Karpas-422 (cell line): Measurements from ENCODE around the gene SPEM2. TPM values are rescaled to one million over a fixed set of nuclear protein-coding genes. Genes with fewer than 3 reads are reported as not detected.

Experiments
- DNase-seq: peaks from one replicate; pipeline ENCODE4 v3.0.0-alpha.2; 2015
- H2AFZ ChIP-seq: fragments of 200-600 bp; sonication (generic); 2 replicates; pipeline ENCODE4 v1.6.1; 2014; ENCODE audit warnings: antibody characterized with exemption, low read length, mixed read lengths
- H3K27ac ChIP-seq: fragments of 200-600 bp; sonication (generic); 2 replicates; pipeline ENCODE4 v1.5.1; 2014; ENCODE audit warnings: mild to moderate bottlenecking, low read length, moderate library complexity
- H3K27me3 ChIP-seq: fragments of 200-600 bp; sonication (generic); 2 replicates; pipeline ENCODE4 v1.6.1; 2014; ENCODE audit warnings: low read length, mixed read lengths
- H3K36me3 ChIP-seq: fragments of 200-600 bp; sonication (generic); 2 replicates; pipeline ENCODE4 v1.6.1; 2014; ENCODE audit warnings: low read length, mixed read lengths; ENCODE audit not compliant: insufficient read depth
- H3K4me1 ChIP-seq: fragments of 200-600 bp; sonication (generic); 2 replicates; pipeline ENCODE4 v1.6.1; 2014; ENCODE audit warnings: mild to moderate bottlenecking, low read length, mixed read lengths
- H3K4me2 ChIP-seq: fragments of 200-600 bp; sonication (generic); 2 replicates; pipeline ENCODE4 v1.6.1; 2014; ENCODE audit warnings: low read length, low read depth, mild to moderate bottlenecking; ENCODE audit not compliant: poor library complexity, severe bottlenecking
- H3K4me3 ChIP-seq: fragments of 200-600 bp; sonication (generic); 2 replicates; pipeline ENCODE4 v1.5.1; 2014; ENCODE audit warnings: mild to moderate bottlenecking, antibody characterized with exemption, low read length, mixed read lengths
- H3K79me2 ChIP-seq: fragments of 200-600 bp; sonication (generic); 2 replicates; pipeline ENCODE4 v1.6.1; 2014; ENCODE audit warnings: mild to moderate bottlenecking, low read length, mixed read lengths
- H3K9ac ChIP-seq: fragments of 200-600 bp; sonication (generic); 2 replicates; pipeline ENCODE4 v1.6.0; 2014; ENCODE audit warnings: low read length
- H3K9me2 ChIP-seq: fragments of 200-600 bp; sonication (generic), shearing (Covaris generic); replicated peaks from 2 replicates; pipeline ENCODE4 v1.6.0; 2014; ENCODE audit warnings: mild to moderate bottlenecking, low read length, moderate library complexity; ENCODE audit not compliant: insufficient read depth
- H3K9me3 ChIP-seq: fragments of 300-700, 200-600 bp; sonication (generic); 2 replicates; pipeline ENCODE4 v1.6.1; 2014; ENCODE audit warnings: low read length, mixed read lengths
- H4K20me1 ChIP-seq: fragments of 200-600 bp; sonication (generic); 2 replicates; pipeline ENCODE4 v1.6.1; 2014; ENCODE audit warnings: mild to moderate bottlenecking, antibody characterized with exemption, low read length, low read depth; ENCODE audit not compliant: insufficient read depth
- total RNA-seq: library from RNA; depleted of rRNA; stranded (reverse); fragments of >200 nt; shearing (Covaris generic); gene quantifications from 2 replicates; pipeline ENCODE4 v1.2.3, GENCODE V29; 2014; ENCODE audit warnings: low replicate concordance

Gene SPEM2
- total RNA-seq, 1 experiment from 2014 or later = not detected

DNA sequence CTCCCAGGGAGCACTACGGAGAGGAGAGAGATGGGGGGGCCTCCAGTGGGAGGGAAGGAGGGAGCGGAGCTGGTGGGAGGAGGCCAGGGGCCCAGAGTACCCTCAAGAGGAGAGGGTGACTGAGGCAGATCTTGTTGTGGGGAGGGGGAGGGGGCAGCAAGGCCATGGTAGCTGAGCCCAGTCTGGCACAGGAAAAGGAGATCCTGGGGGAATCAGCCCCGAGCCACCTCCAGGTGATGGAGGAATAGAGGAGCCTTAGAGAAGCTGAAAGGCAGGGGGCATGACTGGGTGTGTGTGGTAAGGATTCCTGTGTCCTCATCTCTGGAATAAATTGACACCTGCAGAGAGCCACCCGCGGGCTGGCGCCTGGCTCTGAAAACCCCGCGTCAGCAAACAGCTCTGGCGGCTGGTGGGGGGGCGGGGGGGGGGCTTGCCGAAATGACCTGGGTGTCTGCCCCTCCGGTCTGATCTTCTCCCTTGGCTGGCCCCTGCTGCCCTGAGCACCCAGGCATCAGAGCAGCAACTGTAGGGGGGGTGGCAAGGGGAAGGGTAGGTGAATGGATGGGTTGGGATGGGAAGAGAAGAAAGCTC, 19.1 kb upstream of the SPEM2 start:
- no peaks in the 10 kb centered on the region for H3K79me2 ChIP-seq
- H3K4me3 ChIP-seq = no peak overlapping the region
- H4K20me1 ChIP-seq = no peaks in the 10 kb centered on the region; the same call in 1 of the 2 replicates
- no peak for DNase-seq
- no peak overlapping the region for H3K4me2 ChIP-seq
- peaks cover 17% of the 10 kb centered on the region for H3K4me1 ChIP-seq
- no peaks in the 10 kb centered on the region for H3K9me2 ChIP-seq
- no peak overlapping the region for H3K27ac ChIP-seq
- no peaks in the 10 kb centered on the region for H3K27me3 ChIP-seq
- H3K9ac ChIP-seq = no peak overlapping the region
- no peak overlapping the region for H2AFZ ChIP-seq
- no peaks in the 10 kb centered on the region for H3K9me3 ChIP-seq
- H3K36me3 ChIP-seq = no peaks in the 10 kb centered on the region

GRCh38 chr17:7407082-7407481, 18.3 kb upstream of the SPEM2 start:
- Histone ChIP-seq H3K36me3 (no peaks in the 10 kb centered on the region), H3K9ac (no peak overlapping the region), H3K9me3 (no peaks in the 10 kb centered on the region), H3K27me3 (no peaks in the 10 kb centered on the region), H4K20me1 (no peaks in the 10 kb centered on the region; the same call in 1 of the 2 replicates), H3K4me1 (peaks cover 17% of the 10 kb centered on the region), H3K4me3 (no peak overlapping the region), H3K27ac (no peak overlapping the region), H3K79me2 (no peaks in the 10 kb centered on the region), H3K4me2 (no peak overlapping the region), H2AFZ (no peak overlapping the region), H3K9me2 (no peaks in the 10 kb centered on the region)
- no peak for DNase-seq

DNA sequence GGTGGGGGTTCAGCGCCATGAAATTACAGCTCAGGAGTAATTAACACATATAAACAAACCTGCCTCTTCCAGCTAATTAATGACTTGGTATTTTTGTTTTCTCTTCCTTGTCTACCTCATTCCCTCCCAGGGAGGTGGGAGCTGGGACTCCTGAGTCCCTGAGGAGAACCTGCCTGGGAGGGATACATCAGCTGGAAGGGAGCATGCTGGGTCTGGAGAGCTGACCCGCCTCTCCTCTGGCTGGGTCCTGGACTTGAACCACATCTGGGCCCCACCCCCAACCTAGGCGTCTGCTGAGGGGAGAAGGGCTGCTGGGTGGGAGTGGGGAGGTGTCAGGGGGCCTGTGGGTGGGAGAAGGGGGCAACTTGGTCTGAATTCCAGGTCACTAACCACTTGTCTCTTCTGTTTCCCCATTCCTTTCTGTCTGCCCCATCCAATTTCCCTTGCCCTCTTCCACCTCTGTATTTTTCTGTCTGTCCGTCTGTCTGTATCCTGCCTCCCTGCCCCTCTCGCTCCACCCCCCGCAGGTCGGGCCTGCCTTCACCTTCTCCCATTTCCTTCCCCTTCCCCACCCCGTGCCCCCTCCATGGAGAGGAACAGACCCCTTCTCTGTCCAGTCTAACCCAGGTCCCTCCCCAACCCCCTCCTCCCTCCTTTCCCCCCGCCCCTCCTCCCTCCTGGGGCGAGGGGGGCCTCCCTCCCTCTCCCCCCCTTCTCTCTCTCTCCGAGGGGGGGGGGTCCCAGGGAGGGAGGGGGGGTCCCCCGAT, 17.7 kb upstream of the SPEM2 start, which contains the start of gene NLGN2:
Gene NLGN2, plus strand, starts transcription at position 361 of the 767 bp plus-strand sequence. CDS start 411 bp downstream, outside the sequence.
- Histone ChIP-seq H3K9me2 (no peaks in the 10 kb centered on the region), H3K27ac (no peak within 1 kb of the TSS), H2AFZ (no peak within 1 kb of the TSS), H3K79me2 (no peaks in the 10 kb centered on the region), H3K36me3 (no peaks in the 10 kb centered on the region), H3K9me3 (no peaks in the 10 kb centered on the region), H3K27me3 (no peaks in the 10 kb centered on the region), H3K4me3 (no peak within 1 kb of the TSS), H3K4me1 (peaks cover 17% of the 10 kb centered on the region), H3K9ac (no peak within 1 kb of the TSS), H3K4me2 (no peak within 1 kb of the TSS), H4K20me1 (no peaks in the 10 kb centered on the region; the same call in 1 of the 2 replicates)
- no peak for DNase-seq

GRCh38 chr17:7408252-7408727, 17.1 kb upstream of the SPEM2 start:
- H3K4me3 ChIP-seq = no peak overlapping the region
- no peak for DNase-seq
- H3K9me3 ChIP-seq = no peaks in the 10 kb centered on the region
- H3K4me1 ChIP-seq = peaks cover 12% of the 10 kb centered on the region
- no peak overlapping the region for H3K9ac ChIP-seq
- H3K79me2 ChIP-seq = no peaks in the 10 kb centered on the region
- no peaks in the 10 kb centered on the region for H4K20me1 ChIP-seq
- H3K9me2 ChIP-seq = no peaks in the 10 kb centered on the region
- no peaks in the 10 kb centered on the region for H3K27me3 ChIP-seq
- no peak overlapping the region for H3K27ac ChIP-seq
- no peak overlapping the region for H2AFZ ChIP-seq
- H3K4me2 ChIP-seq = no peak overlapping the region
- no peaks in the 10 kb centered on the region for H3K36me3 ChIP-seq

DNA sequence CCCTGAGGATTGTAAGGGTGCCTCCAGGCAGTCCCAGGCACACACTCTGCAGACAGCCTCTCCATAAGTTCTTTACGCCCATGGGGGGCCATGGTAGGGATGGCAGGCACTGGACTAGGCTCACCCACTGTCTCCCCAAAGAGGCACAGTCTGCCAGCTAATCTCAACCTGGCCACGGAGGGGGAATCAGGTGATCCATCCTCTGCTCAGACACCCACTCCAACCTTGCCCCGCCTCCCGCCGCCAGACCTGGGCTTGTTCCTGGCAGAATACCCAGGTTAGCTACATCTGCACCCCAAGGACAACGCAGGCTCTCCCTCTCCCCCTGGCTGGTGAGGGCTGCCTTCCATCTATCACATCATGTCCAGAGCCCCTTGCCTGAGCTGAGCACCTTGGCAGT, 16.6 kb upstream of the SPEM2 start:
- DNase-seq = no peak
- Histone ChIP-seq H3K9ac (no peak overlapping the region), H2AFZ (no peak overlapping the region), H3K27ac (no peak overlapping the region), H3K27me3 (no peaks in the 10 kb centered on the region), H3K79me2 (no peaks in the 10 kb centered on the region), H3K4me1 (peaks cover 8% of the 10 kb centered on the region), H3K9me2 (no peaks in the 10 kb centered on the region), H4K20me1 (no peaks in the 10 kb centered on the region), H3K4me3 (no peak overlapping the region), H3K9me3 (no peaks in the 10 kb centered on the region), H3K4me2 (no peak overlapping the region), H3K36me3 (no peaks in the 10 kb centered on the region)

DNA sequence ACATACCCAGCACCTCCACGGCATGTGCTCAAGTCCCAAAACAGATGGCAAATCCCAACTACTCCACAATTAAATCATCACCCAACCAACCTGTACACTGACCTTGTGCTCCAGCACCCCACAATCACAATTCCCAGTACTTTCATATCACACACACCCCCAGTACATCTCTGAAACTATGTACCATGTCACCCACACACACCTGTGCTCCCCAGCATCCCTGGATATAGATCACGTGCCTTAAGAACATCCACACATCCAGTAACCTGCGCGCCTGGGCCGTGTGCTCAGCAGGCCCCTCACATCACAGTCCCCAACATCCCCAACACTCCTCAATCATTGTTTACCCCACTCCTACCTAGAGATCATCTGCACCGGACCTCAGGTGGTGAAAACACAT, 15.7 kb upstream of the SPEM2 start:
- Histone ChIP-seq H2AFZ (no peak overlapping the region), H3K9me3 (no peaks in the 10 kb centered on the region), H3K4me3 (no peak overlapping the region), H3K9ac (no peak overlapping the region), H4K20me1 (no peaks in the 10 kb centered on the region), H3K79me2 (no peaks in the 10 kb centered on the region), H3K9me2 (no peaks in the 10 kb centered on the region), H3K27me3 (no peaks in the 10 kb centered on the region), H3K27ac (no peak overlapping the region), H3K4me2 (no peak overlapping the region), H3K4me1 (peaks cover 8% of the 10 kb centered on the region), H3K36me3 (no peaks in the 10 kb centered on the region)
- no peak for DNase-seq

- Histone ChIP-seq H3K36me3 (no peaks in the 10 kb centered on the region), H3K4me3 (no peak overlapping the region), H3K4me1 (peaks cover 8% of the 10 kb centered on the region), H3K27ac (no peak overlapping the region), H3K9me3 (no peaks in the 10 kb centered on the region), H3K4me2 (no peak overlapping the region), H4K20me1 (no peaks in the 10 kb centered on the region), H2AFZ (no peak overlapping the region), H3K9ac (no peak overlapping the region), H3K27me3 (no peaks in the 10 kb centered on the region), H3K79me2 (no peaks in the 10 kb centered on the region), H3K9me2 (no peaks in the 10 kb centered on the region)
- no peak for DNase-seq
Measured at GRCh38 chr17:7410634-7411426, 14.6 kb upstream of the SPEM2 start.

DNA sequence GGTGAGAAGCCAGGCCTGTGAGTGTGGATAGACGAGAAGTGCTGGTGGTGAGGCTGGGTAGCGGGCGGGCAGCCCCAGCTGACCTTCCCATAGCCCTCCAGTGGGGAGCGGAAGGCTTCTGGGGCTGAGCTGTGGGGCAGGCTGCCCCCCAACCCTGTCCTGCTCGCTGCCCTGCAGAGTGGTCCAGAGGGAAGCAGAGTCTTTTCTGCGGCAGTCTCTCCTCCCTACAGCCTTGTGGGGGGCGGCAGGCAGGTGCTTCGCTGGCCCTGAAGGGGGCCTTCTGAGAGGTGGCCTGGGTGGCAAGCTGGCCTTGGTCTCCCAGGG, 14.0 kb upstream of the SPEM2 start:
- no peak overlapping the region for H3K4me3 ChIP-seq
- no peak overlapping the region for H3K9ac ChIP-seq
- H3K4me2 ChIP-seq = no peak overlapping the region
- H3K27ac ChIP-seq = no peak overlapping the region
- H3K27me3 ChIP-seq = no peaks in the 10 kb centered on the region
- no peak for DNase-seq
- peaks cover 8% of the 10 kb centered on the region for H3K4me1 ChIP-seq
- no peaks in the 10 kb centered on the region for H3K36me3 ChIP-seq
- no peaks in the 10 kb centered on the region for H3K9me2 ChIP-seq
- H2AFZ ChIP-seq = no peak overlapping the region
- no peaks in the 10 kb centered on the region for H3K9me3 ChIP-seq
- no peaks in the 10 kb centered on the region for H4K20me1 ChIP-seq
- no peaks in the 10 kb centered on the region for H3K79me2 ChIP-seq
